IMR-90 (cell line): ENCODE results near the gene LRIG1. TPM values are rescaled to one million over a fixed set of nuclear protein-coding genes. Genes with fewer than 3 reads are reported as not detected.

Experiments used
- ATAC-seq: fragments of 200-7000 bp; cut with Tn5 transposase; 2 replicates; pipeline ENCODE4 v1.9.1; 2020; ENCODE audit warnings: low read depth, mild to moderate bottlenecking, moderate library complexity
- BruUV-seq: library from RNA; stranded (reverse); fragments of 400-500 nt; replicated peaks from 2 replicates; lab custom pipeline; 2021; lab: Mats Ljungman, UMichigan
- CTCF ChIA-PET: fragments of 300-600 bp; formaldehyde crosslinking; extraction: SDS; loops from one replicate; lab custom pipeline; 2021; ENCODE audit warnings: antibody characterized with exemption; lab: Yijun Ruan, JAX
- POLR2A ChIA-PET: fragments of 300-600 bp; sonication (Branson Sonifier 250); formaldehyde crosslinking; loops from one replicate; lab custom pipeline; 2022; ENCODE audit warnings: antibody characterized with exemption; ENCODE audit not compliant: unreplicated experiment; lab: Charles Lee
- DNase-seq: peaks from one replicate; pipeline ENCODE4 v3.0.0; 2013
- H2AFZ ChIP-seq: replicated peaks from 2 replicates; pipeline ENCODE3; 2013; ENCODE audit warnings: low read length, mild to moderate bottlenecking; ENCODE audit not compliant: poor library complexity
- H2AK5ac ChIP-seq: 2 replicates; pipeline ENCODE4 v1.6.1; 2013; ENCODE audit warnings: low read depth, low read length, inconsistent platforms
- H2AK9ac ChIP-seq: replicated peaks from 2 replicates; pipeline ENCODE3; 2013; ENCODE audit warnings: mild to moderate bottlenecking, low read depth, low read length, moderate library complexity; ENCODE audit not compliant: poor library complexity
- H2BK120ac ChIP-seq: 2 replicates; pipeline ENCODE4 v1.6.1; 2013; ENCODE audit warnings: low read depth, low read length, inconsistent platforms
- H2BK15ac ChIP-seq: 3 replicates; pipeline ENCODE4 v1.6.1; 2013; ENCODE audit warnings: low read depth, low read length, inconsistent platforms
- H2BK20ac ChIP-seq: 2 replicates; pipeline ENCODE4 v1.6.1; 2013; ENCODE audit warnings: low read depth, mild to moderate bottlenecking, inconsistent platforms, low read length, moderate library complexity
- H2BK5ac ChIP-seq: 2 replicates; pipeline ENCODE4 v1.6.1; 2013; ENCODE audit warnings: mild to moderate bottlenecking, low read depth, low read length, inconsistent platforms; ENCODE audit not compliant: poor library complexity, severe bottlenecking
- H3K14ac ChIP-seq: replicated peaks from 2 replicates; pipeline ENCODE4 v1.6.1; 2013; ENCODE audit warnings: low read depth, low read length, inconsistent platforms
- H3K18ac ChIP-seq: 2 replicates; pipeline ENCODE4 v1.6.1; 2013; ENCODE audit warnings: low read depth, low read length, control low read depth
- H3K23ac ChIP-seq: 2 replicates; pipeline ENCODE4 v1.6.1; 2013; ENCODE audit warnings: low read depth, low read length, inconsistent platforms
- H3K27ac ChIP-seq: 2 replicates; pipeline ENCODE4 v1.5.1; 2013; ENCODE audit warnings: mild to moderate bottlenecking, control low read depth, low read length; ENCODE audit not compliant: insufficient read depth
- H3K27me3 ChIP-seq: 2 replicates; pipeline ENCODE4 v1.6.1; 2013; ENCODE audit warnings: low read length; ENCODE audit not compliant: control insufficient read depth, insufficient read depth
- H3K36me3 ChIP-seq: 2 replicates; pipeline ENCODE4 v1.6.1; 2013; ENCODE audit warnings: low read length, mixed read lengths; ENCODE audit not compliant: control insufficient read depth, insufficient read depth
- H3K4ac ChIP-seq: 2 replicates; pipeline ENCODE4 v1.6.1; 2013; ENCODE audit warnings: low read depth, low read length, inconsistent platforms
- H3K4me1 ChIP-seq: 2 replicates; pipeline ENCODE4 v1.6.1; 2013; ENCODE audit warnings: low read length, mixed read lengths; ENCODE audit not compliant: control insufficient read depth, insufficient read depth
- H3K4me2 ChIP-seq: 2 replicates; pipeline ENCODE4 v1.6.1; 2013; ENCODE audit warnings: low read depth, mild to moderate bottlenecking, control low read depth, low read length, moderate library complexity
- H3K4me3 ChIP-seq: 2 replicates; pipeline ENCODE4 v1.5.1; 2013; ENCODE audit warnings: low read depth, mild to moderate bottlenecking, control low read depth, low read length, moderate library complexity; ENCODE audit not compliant: insufficient read depth
- H3K56ac ChIP-seq: 2 replicates; pipeline ENCODE4 v1.6.1; 2013; ENCODE audit warnings: low read length, inconsistent platforms; ENCODE audit not compliant: insufficient read depth; ENCODE audit errors: extremely low read depth
- H3K79me1 ChIP-seq, 2 experiments: 2 replicates each; pipeline ENCODE4 v1.6.1; 2013; ENCODE audit warnings: low read length in 2 of 2, inconsistent platforms in 1 of 2, low read depth in 1 of 2
- H3K9ac ChIP-seq: 2 replicates; pipeline ENCODE4 v1.6.1; 2013; ENCODE audit warnings: low read depth, low read length, control low read depth
- H3K9me1 ChIP-seq: 2 replicates; pipeline ENCODE4 v1.6.1; 2013; ENCODE audit warnings: low read length, inconsistent platforms; ENCODE audit not compliant: insufficient read depth
- H3K9me3 ChIP-seq: 2 replicates; pipeline ENCODE4 v1.6.1; 2013; ENCODE audit warnings: low read length; ENCODE audit not compliant: control insufficient read depth, insufficient read depth
- H4K20me1 ChIP-seq: 2 replicates; pipeline ENCODE4 v1.6.1; 2013; ENCODE audit warnings: low read length, inconsistent platforms; ENCODE audit not compliant: insufficient read depth
- H4K5ac ChIP-seq: 2 replicates; pipeline ENCODE4 v1.6.1; 2013; ENCODE audit warnings: mild to moderate bottlenecking, low read depth, low read length, control low read depth
- H4K8ac ChIP-seq, 2 experiments: 2 replicates each; pipeline ENCODE4 v1.6.1; 2013; ENCODE audit warnings: low read depth in 2 of 2, low read length in 2 of 2, control low read depth in 1 of 2, inconsistent platforms in 1 of 2
- H4K91ac ChIP-seq: 2 replicates; pipeline ENCODE4 v1.6.1; 2013; ENCODE audit warnings: low read depth, low read length, inconsistent platforms; ENCODE audit not compliant: insufficient read depth
- FOS ChIP-seq: fragments of 150-350 bp; IDR thresholded peaks from 2 replicates; pipeline ENCODE4 v1.6.1; 2016; ENCODE audit warnings: low read depth, low read length
- MAFK ChIP-seq: IDR thresholded peaks from 2 replicates; pipeline ENCODE4 v1.6.1; 2012; ENCODE audit warnings: low read depth, low read length, improper control_type of control experiment
- MAZ ChIP-seq: IDR thresholded peaks from 2 replicates; pipeline ENCODE4 v1.6.1; 2012; ENCODE audit warnings: low read depth, mild to moderate bottlenecking, low read length, improper control_type of control experiment, moderate library complexity, borderline replicate concordance
- MXI1 ChIP-seq: IDR thresholded peaks from 2 replicates; pipeline ENCODE4 v1.6.1; 2012; ENCODE audit warnings: low read depth, mild to moderate bottlenecking, low read length, moderate library complexity, borderline replicate concordance
- POLR2A ChIP-seq: IDR thresholded peaks from 2 replicates; pipeline ENCODE4 v1.6.1; 2012; ENCODE audit warnings: mild to moderate bottlenecking, low read depth, low read length
- RAD21 ChIP-seq: IDR thresholded peaks from 2 replicates; pipeline ENCODE4 v1.6.1; 2012; ENCODE audit warnings: low read length, improper control_type of control experiment
- RFX5 ChIP-seq: IDR thresholded peaks from 2 replicates; pipeline ENCODE4 v1.8.0; 2012; ENCODE audit warnings: low read depth, mild to moderate bottlenecking, low read length, moderate library complexity
- SMC3 ChIP-seq: fragments of 150-350 bp; IDR thresholded peaks from 2 replicates; pipeline ENCODE4 v1.6.1; 2016; ENCODE audit warnings: low read depth, mild to moderate bottlenecking, antibody characterized with exemption, low read length, moderate library complexity
- WGBS, 2 experiments: methylation state at CpG; one replicate each; pipeline versions ENCODE4 v1.1.5 to v1.1.7; 2013; ENCODE audit warnings: missing lambda C conversion rate in 2 of 2; ENCODE audit not compliant: insufficient read length in 1 of 2; ENCODE audit errors: extremely low coverage in 2 of 2; 5-methylcytosine and 5-hydroxymethylcytosine counted together
- dilution Hi-C: fragments of 300-500 bp; cut with HindIII; formaldehyde crosslinking; loops from one replicate; pipeline ENCODE4 v1.14.3; 2018; ENCODE audit warnings: low sequenced_read_pairs; ENCODE audit not compliant: unreplicated experiment
- in situ Hi-C: fragments of 300-500 bp; cut with MboI; formaldehyde crosslinking; loops from 3 replicates; pipeline ENCODE4 v1.14.3; 2019; ENCODE audit warnings: low sequenced_read_pairs, inconsistent platforms, mixed read lengths
- intact Hi-C: fragments of 100-400 bp; cut with micrococcal nuclease; formaldehyde crosslinking; loops from 2 replicates; pipeline ENCODE4 v1.10.0; 2022
- polyA plus RNA-seq, 3 experiments: library from polyadenylated mRNA; depleted of rRNA; stranded (reverse); fragments of >200 nt; gene quantifications; 2 replicates each; pipeline ENCODE4 v1.2.3, GENCODE V29; 2012; ENCODE audit warnings: low replicate concordance in 1 of 3
- total RNA-seq: library from RNA; depleted of rRNA; stranded (reverse); fragments of >200 nt; gene quantifications from 2 replicates; pipeline ENCODE4 v1.2.3, GENCODE V29; 2012

LRIG1 gene
- total and polyA plus RNA-seq, 2 of the 4 experiments (the other 2 are of a cell fraction), result 62.8 to 87.8 TPM

DNA sequence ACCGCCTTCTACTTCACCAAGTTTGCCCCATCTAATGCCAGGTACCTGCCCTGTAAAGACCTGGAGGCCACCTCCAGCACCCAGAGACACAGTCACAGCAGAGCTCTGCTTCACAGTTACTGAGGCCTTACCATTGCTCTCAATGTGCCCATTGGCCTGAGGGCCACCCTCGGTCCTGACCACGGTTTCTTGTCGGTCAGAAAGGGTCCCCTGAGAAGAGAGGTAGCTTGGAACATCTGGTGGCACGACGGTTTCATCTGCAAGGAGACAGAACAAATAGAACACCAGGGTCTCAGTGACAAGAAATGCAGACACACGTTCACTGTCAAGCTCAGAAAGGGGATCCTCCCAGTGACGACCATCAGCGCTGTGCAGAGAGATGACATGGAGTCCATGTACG, 118.7 kb downstream of the LRIG1 start:
- no peak overlapping the region for H3K23ac ChIP-seq
- H3K9ac ChIP-seq, result no peak overlapping the region
- H3K4ac ChIP-seq, result no peak overlapping the region
- H3K79me1 ChIP-seq, result peaks cover 0 to 12% of the 10 kb centered on the region in 2 experiments; a peak in 2 of 4 replicates
- ATAC-seq (no peak), DNase-seq (no peak)
- no peak for TF ChIP-seq MAZ
- TF ChIP-seq MAFK, result no peak
- no peak for TF ChIP-seq POLR2A
- TF ChIP-seq RAD21, result no peak
- no peak for TF ChIP-seq FOS
- no peak for TF ChIP-seq RFX5
- TF ChIP-seq SMC3, result no peak
- no peak for TF ChIP-seq MXI1
- H3K14ac ChIP-seq, result no peak overlapping the region
- no peaks in the 10 kb centered on the region for H3K27me3 ChIP-seq
- H4K5ac ChIP-seq, result no peak overlapping the region
- H2BK5ac ChIP-seq, result no peak overlapping the region
- H4K20me1 ChIP-seq, result peaks cover 4% of the 10 kb centered on the region; the same call in 1 of the 2 replicates
- no peak overlapping the region for H3K56ac ChIP-seq
- H3K4me3 ChIP-seq, result no peak overlapping the region
- no peak overlapping the region for H3K27ac ChIP-seq
- H3K9me1 ChIP-seq, result peaks cover 4% of the 10 kb centered on the region; the same call in 1 of the 2 replicates
- no peak overlapping the region for H2BK20ac ChIP-seq
- no TSS peak for BruUV-seq
- H3K18ac ChIP-seq, result no peak overlapping the region
- no peak overlapping the region for H2AK9ac ChIP-seq
- H3K9me3 ChIP-seq, result peaks cover 3% of the 10 kb centered on the region; the same call in 1 of the 2 replicates
- WGBS, 2 experiments, result 97% methylated on average over 6 of the region's 10 CpGs; no CpG with 5 or more reads in 1 of the 2 experiments
- no peak overlapping the region for H4K91ac ChIP-seq
- in situ Hi-C loops, result no loop called here
- H2BK15ac ChIP-seq, result no peak overlapping the region
- peaks cover 5% of the 10 kb centered on the region for H3K4me1 ChIP-seq
- CTCF ChIA-PET, result interaction anchor here (0.9 kb wide), 1 partner anchor 441 kb away, joined by 3 read pairs; no protein-coding TSS in a partner anchor
- H3K36me3 ChIP-seq, result peaks cover 81% of the 10 kb centered on the region
- no peak overlapping the region for H2AK5ac ChIP-seq
- POLR2A ChIA-PET, result no interaction called here
- no peak overlapping the region for H4K8ac ChIP-seq
- no peak overlapping the region for H3K4me2 ChIP-seq
- no peak overlapping the region for H2BK120ac ChIP-seq
- no peak overlapping the region for H2AFZ ChIP-seq
- intact Hi-C loops, result no loop called here
- dilution Hi-C loops, result no loop called here
